Esophagus squamous epithelium (tissue), 4 donors: ENCODE data around the gene LITAF.

Experiments
- CTCF ChIP-seq, 6 experiments: fragments of 450-650 bp in 4 of 6; fragments of 200-600 bp in 2 of 6; sonication (generic) in 2 of 6; IDR thresholded peaks; one replicate each; pipeline ENCODE4 v1.5.1; 2016 to 2019; ENCODE audit warnings: antibody characterized with exemption in 6 of 6, mild to moderate bottlenecking in 4 of 6, moderate library complexity in 4 of 6
- POLR2A ChIP-seq, 4 donors: fragments of 450-650 bp; IDR thresholded peaks; one replicate each; pipeline ENCODE4 v1.6.1; 2017; ENCODE audit warnings: antibody characterized with exemption in 4 of 4, mild to moderate bottlenecking in 4 of 4, moderate library complexity in 3 of 4

- TF ChIP-seq CTCF (IDR thresholded peaks at IDR 0.05) (no peak), POLR2A (IDR thresholded peaks at IDR 0.05) (no peak)
Measured at GRCh38 chr16:11618107-11618717, 31.5 kb upstream of the LITAF start.
